Heart left ventricle (tissue), 16 donors: ENCODE measurements around the gene FNBP1. TPM values are rescaled to one million over a fixed set of nuclear protein-coding genes. Genes with fewer than 3 reads are reported as not detected.
"Not testable (repeated sequence)": the region's sequence is repeated elsewhere in the genome, so short reads cannot be mapped to it uniquely, and the experiment has no call there.

Source experiments
- ATAC-seq, 4 donors: fragments of 200-7000 bp; cut with Tn5 transposase; one replicate each; pipeline ENCODE4 v1.9.1; 2020 to 2022; ENCODE audit warnings: moderate library complexity in 4 of 4, mild to moderate bottlenecking in 3 of 4, moderate number of reproducible peaks in 1 of 4
- DNase-seq, 5 donors: peaks; one replicate each; pipeline ENCODE4 v3.0.0-alpha.2; 2020
- H3K27ac ChIP-seq, 12 donors: fragments of 200-600 bp; sonication (generic) in 4 of 12; one replicate each; pipeline versions ENCODE4 v1.5.0 to v1.8.0; 2016 to 2022; ENCODE audit warnings: mild to moderate bottlenecking in 2 of 12
- H3K27me3 ChIP-seq, 9 donors: fragments of 200-600 bp; sonication (generic) in 2 of 9; one replicate each; pipeline versions ENCODE4 v1.5.1 to v1.8.0; 2016 to 2022; ENCODE audit warnings: mild to moderate bottlenecking in 3 of 9
- H3K36me3 ChIP-seq, 9 donors: fragments of 200-600 bp; sonication (generic) in 2 of 9; one replicate each; pipeline versions ENCODE4 v1.5.0 to v1.8.0; 2018 to 2022; ENCODE audit warnings: mild to moderate bottlenecking in 2 of 9
- H3K4me1 ChIP-seq, 12 donors: fragments of 200-600 bp; sonication (generic) in 4 of 12; one replicate each; pipeline versions ENCODE4 v1.5.0 to v1.8.0; 2016 to 2022; ENCODE audit warnings: mild to moderate bottlenecking in 3 of 12
- H3K4me3 ChIP-seq, 12 donors: fragments of 200-600 bp; sonication (generic) in 4 of 12; one replicate each; pipeline versions ENCODE4 v1.5.0 to v1.8.0; 2017 to 2022; ENCODE audit warnings: mild to moderate bottlenecking in 9 of 12, moderate library complexity in 4 of 12
- H3K9me3 ChIP-seq, 12 donors: fragments of 200-600 bp; sonication (generic) in 4 of 12; one replicate each; pipeline versions ENCODE4 v1.5.0 to v1.8.0; 2016 to 2022; ENCODE audit warnings: mild to moderate bottlenecking in 1 of 12
- CTCF ChIP-seq, 12 donors: fragments of 200-600 bp; sonication (generic) in 4 of 12; IDR thresholded peaks; one replicate each; pipeline versions ENCODE4 v1.5.0 to v1.8.0; 2018 to 2022; ENCODE audit warnings: antibody characterized with exemption in 12 of 12, mild to moderate bottlenecking in 5 of 12
- POLR2A ChIP-seq, 2 donors: fragments of 450-650 bp; IDR thresholded peaks; one replicate each; pipeline ENCODE4 v1.6.1; 2017; ENCODE audit warnings: antibody characterized with exemption in 2 of 2, mild to moderate bottlenecking in 2 of 2, moderate library complexity in 2 of 2
- WGBS, 4 donors: extraction: QIAGEN DNeasy Blood & Tissue Kit in 2 of 4; methylation state at CpG; one replicate each; pipeline versions ENCODE4 v1.1.5 to v1.1.7; 2013 to 2018; 5-methylcytosine and 5-hydroxymethylcytosine counted together
- intact Hi-C, 10 donors: fragments of 100-400 bp; cut with DNase I; formaldehyde crosslinking; loops; one replicate each; pipeline versions ENCODE4 v1.11.1 to v1.14.2; 2022
- polyA plus RNA-seq, 2 donors: library from polyadenylated mRNA; stranded (reverse); fragments of 200-250 nt; gene quantifications; one replicate each; pipeline ENCODE4 v1.2.3, GENCODE V29; 2013
- total RNA-seq, 9 donors: library from RNA; depleted of rRNA in 2 of 9; stranded (reverse); fragments of >200 nt in 2 of 9; fragmentation: NEBNext Ultra II Directional in 3 of 9; extraction: Animal tissue kit (Norgen Biotek cat#: 25700) in 3 of 9; gene quantifications; one replicate each; pipeline versions ENCODE4 v1.1.0 to v1.2.4, GENCODE V29; 2016 to 2023
- donor health status: ischemic (EF 13 %, LVEDD 7.1; RV severe dilation, severe dysfunction).
- donor health status: healthy with polysubstance abuse.
- donor health status: DM: no; HTN: yes; CAD: no.
- donor health status: DM: no; HTN: no; CAD: no.
- donor health status: ischemic (EF 25% LVEDD 6.9; RV normal size, moderate dysfunction).
- donor health status: ischemic (EF 25% LVEDD 5.7; RV mildly dilated, moderate dysfunction).
- donor health status: healthy.
- donor health status: DM: yes; HTN: yes; CAD: no.
- donor health status: ischemic (EF 35%, LVEDD 5.7; RV mildly dilated, moderate dysfunction).
- donor health status: nonischemic (EF 11% LVEDD 7.7; RV severe dilation, severe dysfunction).
- donor health status: DM: yes; HTN: yes; CAD: no.
- donor health status: PGD.
- donor health status: ischemic (EF 29% LVEDD 5.4; RV normal size, mild dysfunction).
- donor health status: nonischemic (EF 23%, LVEDD 6.1; RV moderate dilation, normal function).

Gene FNBP1
- total and polyA plus RNA-seq, 11 donors, result 6.9 to 47.3 (median 24.1) TPM

GRCh38 chr9:129945314-129945713, 97.7 kb downstream of the FNBP1 start:
- ATAC-seq (peak in 1 of 4 donors; percentile 42), DNase-seq (no peak)
- Histone ChIP-seq H3K9me3 (peaks cover 0 to 14% (median 4%) of the 10 kb centered on the region in 12 donors), H3K27ac (peak overlapping the region in 11 of 12 donors; percentile 2 to 93 (median 66)), H3K4me3 (peak overlapping the region in 1 of 12 donors; percentile 21), H3K4me1 (peaks cover 0 to 50% (median 10%) of the 10 kb centered on the region in 12 donors), H3K27me3 (no peaks in the 10 kb centered on the region), H3K36me3 (peaks cover 0 to 33% (median 0%) of the 10 kb centered on the region in 9 donors)
- TF ChIP-seq CTCF (IDR thresholded peaks at IDR 0.05), result no peak
- no peak for TF ChIP-seq POLR2A (IDR thresholded peaks at IDR 0.05)
- WGBS, 4 donors, result 32 to 53% (median 50%) methylated on average over 3 of the region's 3 CpGs
- intact Hi-C loops, result no loop called here

DNA sequence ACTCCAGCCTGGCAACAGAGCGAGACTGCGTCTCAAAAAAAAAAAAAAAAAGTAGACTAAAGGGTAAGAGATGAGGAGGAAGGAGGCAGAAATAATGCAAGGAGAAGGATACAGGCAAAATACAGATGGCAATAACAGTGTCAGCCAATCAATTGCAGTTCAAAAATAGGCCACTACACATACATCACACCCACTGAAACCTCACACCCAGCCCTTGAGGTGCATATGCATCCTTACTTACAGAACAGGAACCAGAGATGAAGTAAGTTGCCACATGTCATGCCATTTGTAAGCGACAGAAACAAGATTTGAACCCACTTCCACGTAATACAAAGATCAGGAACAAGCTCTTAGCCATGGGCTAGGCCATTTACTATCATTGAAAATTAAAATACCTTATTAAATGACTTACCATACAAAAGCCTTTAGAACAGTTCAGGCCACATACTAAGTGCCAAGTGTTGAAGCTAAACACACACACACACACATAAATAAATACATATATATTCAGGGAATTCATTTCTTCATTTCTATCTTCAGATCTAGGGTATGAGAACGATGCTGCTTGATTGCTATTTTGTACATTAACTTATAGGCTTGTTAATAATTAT, 98.4 kb downstream of the FNBP1 start:
- Histone ChIP-seq H3K27me3 (no peaks in the 10 kb centered on the region), H3K36me3 (peaks cover 0 to 26% (median 0%) of the 10 kb centered on the region in 9 donors), H3K4me3 (peak overlapping the region in 1 of 12 donors; percentile 21), H3K9me3 (peaks cover 0 to 14% (median 4%) of the 10 kb centered on the region in 12 donors), H3K27ac (peak overlapping the region in 9 of 12 donors; percentile 25 to 93 (median 66)), H3K4me1 (peaks cover 0 to 51% (median 10%) of the 10 kb centered on the region in 12 donors)
- 87 to 95% (median 88%) methylated on average over 5 of the region's 5 CpGs for WGBS, 4 donors
- intact Hi-C loops, result no loop called here
- no peak for TF ChIP-seq CTCF (IDR thresholded peaks at IDR 0.05)
- no peak for TF ChIP-seq POLR2A (IDR thresholded peaks at IDR 0.05)
- peak in 3 of 4 donors; percentile 12 to 58 (median 37) for ATAC-seq
- no peak for DNase-seq

DNA sequence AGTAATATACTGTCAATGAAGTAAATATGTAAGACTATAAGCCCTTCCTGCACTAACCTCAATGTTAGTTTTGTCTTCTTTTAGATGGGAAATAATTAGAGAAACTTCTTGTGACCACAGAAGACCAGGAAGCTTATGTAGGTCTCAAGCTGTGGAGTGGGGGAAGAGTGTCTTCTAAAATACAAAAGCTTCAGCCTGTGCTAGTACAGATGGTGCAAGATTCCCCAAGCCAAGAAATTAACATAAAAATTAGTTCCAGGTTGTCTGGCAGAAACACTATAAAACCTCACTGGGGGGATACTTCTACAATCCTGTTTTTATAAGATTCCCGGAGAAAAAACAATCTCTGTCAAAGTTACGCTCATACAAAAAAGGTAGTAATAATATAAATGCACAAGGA, 103.6 kb downstream of the FNBP1 start:
- DNase-seq (no peak), ATAC-seq (no peak)
- 87 to 95% (median 93%) methylated on average over 2 of the region's 2 CpGs for WGBS, 4 donors
- Histone ChIP-seq H3K9me3 (peaks cover 0 to 14% (median 4%) of the 10 kb centered on the region in 12 donors), H3K27ac (peak overlapping the region in 4 of 12 donors; percentile 44 to 76 (median 65)), H3K4me1 (peaks cover 0 to 53% (median 14%) of the 10 kb centered on the region in 12 donors), H3K4me3 (no peak overlapping the region), H3K36me3 (peaks cover 0 to 11% (median 0%) of the 10 kb centered on the region in 9 donors), H3K27me3 (no peaks in the 10 kb centered on the region)
- TF ChIP-seq CTCF (IDR thresholded peaks at IDR 0.05) (no peak), POLR2A (IDR thresholded peaks at IDR 0.05) (no peak)
- intact Hi-C loops, result loop anchor here in 1 of 10 donors (10.0 kb wide), 1 partner anchor 115 kb away; the partner anchor contains the start of gene GPR107

GRCh38 chr9:129938291-129938979, 104.6 kb downstream of the FNBP1 start:
- no peak for DNase-seq
- intact Hi-C loops, result loop anchor here in 1 of 10 donors (10.0 kb wide), 1 partner anchor 116 kb away; the partner anchor contains the start of gene GPR107

GRCh38 chr9:129937879-129938278, 105.1 kb downstream of the FNBP1 start:
- H3K4me3 ChIP-seq, DNase-seq, ATAC-seq, H3K27me3 ChIP-seq: not testable (repeated sequence)
- H3K9me3 ChIP-seq, result peaks cover 0 to 14% (median 4%) of the 10 kb centered on the region in 12 donors
- WGBS, 4 donors, result 88 to 92% (median 90%) methylated on average over 5 of the region's 5 CpGs
- intact Hi-C loops, result loop anchor here in 1 of 10 donors (10.0 kb wide), 1 partner anchor 117 kb away; the partner anchor contains the start of gene GPR107
- H3K27ac ChIP-seq, result peak overlapping the region in 9 of 12 donors; percentile 3 to 76 (median 44)
- peaks cover 0 to 59% (median 29%) of the 10 kb centered on the region in 12 donors for H3K4me1 ChIP-seq
- H3K36me3 ChIP-seq, result peaks cover 0 to 11% (median 0%) of the 10 kb centered on the region in 9 donors

More at GRCh38 chr9:129938291-129938979, 104.6 kb downstream of the FNBP1 start:
- TF ChIP-seq CTCF (IDR thresholded peaks at IDR 0.05), result no peak
- no peak for TF ChIP-seq POLR2A (IDR thresholded peaks at IDR 0.05)
- peak overlapping the region in 9 of 12 donors; percentile 3 to 76 (median 44) for H3K27ac ChIP-seq
- WGBS, 4 donors, result 48 to 65% (median 56%) methylated on average over 2 of the region's 2 CpGs
- H3K36me3 ChIP-seq, result peaks cover 0 to 11% (median 0%) of the 10 kb centered on the region in 9 donors
- peaks cover 0 to 53% (median 23%) of the 10 kb centered on the region in 12 donors for H3K4me1 ChIP-seq
- H3K9me3 ChIP-seq, result peaks cover 0 to 14% (median 4%) of the 10 kb centered on the region in 12 donors
- H3K4me3 ChIP-seq, result no peak overlapping the region
- ATAC-seq, result peak in 2 of 4 donors; percentile 12 to 14
- no peaks in the 10 kb centered on the region for H3K27me3 ChIP-seq
